Ishikawa (cell line): ENCODE results near the gene RNF223.

Experiments used
- CEBPB ChIP-seq: IDR thresholded peaks from 2 replicates; pipeline ENCODE4 v1.6.1; 2012
- CREB1 ChIP-seq: IDR thresholded peaks from 2 replicates; pipeline ENCODE4 v1.6.1; 2012; ENCODE audit warnings: low read depth
- EGR1 ChIP-seq: IDR thresholded peaks from 2 replicates; pipeline ENCODE4 v1.6.1; 2012
- EP300 ChIP-seq: IDR thresholded peaks from 2 replicates; pipeline ENCODE4 v1.6.1; 2012; ENCODE audit warnings: borderline replicate concordance
- FOXM1 ChIP-seq: IDR thresholded peaks from 2 replicates; pipeline ENCODE4 v1.6.1; 2012; ENCODE audit warnings: low read depth, borderline replicate concordance
- NFIC ChIP-seq: IDR thresholded peaks from 2 replicates; pipeline ENCODE4 v1.6.1; 2012
- RAD21 ChIP-seq: IDR thresholded peaks from 2 replicates; pipeline ENCODE4 v1.6.1; 2012; ENCODE audit warnings: low read depth
- TAF1 ChIP-seq: IDR thresholded peaks from 2 replicates; pipeline ENCODE4 v1.6.1; 2012; ENCODE audit warnings: low read depth, mild to moderate bottlenecking
- TCF12 ChIP-seq: IDR thresholded peaks from 2 replicates; pipeline ENCODE4 v1.6.1; 2012; ENCODE audit warnings: low read depth
- TEAD4 ChIP-seq: IDR thresholded peaks from 2 replicates; pipeline ENCODE4 v1.6.1; 2012
- YY1 ChIP-seq: IDR thresholded peaks from 2 replicates; pipeline ENCODE4 v1.6.1; 2012; ENCODE audit warnings: low read depth
- ZBTB7A ChIP-seq: IDR thresholded peaks from 2 replicates; pipeline ENCODE4 v1.6.1; 2012; ENCODE audit warnings: low read depth
- TF ChIP-seq, protein P1 (sequence below): IDR thresholded peaks from 2 replicates; pipeline ENCODE4 v1.6.1; 2012; ENCODE audit warnings: low read depth, mild to moderate bottlenecking
- TF ChIP-seq, protein P2 (sequence below): IDR thresholded peaks from 2 replicates; pipeline ENCODE4 v1.6.1; 2012
- TF ChIP-seq, protein P3 (sequence below): IDR thresholded peaks from 2 replicates; pipeline ENCODE4 v1.6.1; 2012

The RNF223 gene

DNA sequence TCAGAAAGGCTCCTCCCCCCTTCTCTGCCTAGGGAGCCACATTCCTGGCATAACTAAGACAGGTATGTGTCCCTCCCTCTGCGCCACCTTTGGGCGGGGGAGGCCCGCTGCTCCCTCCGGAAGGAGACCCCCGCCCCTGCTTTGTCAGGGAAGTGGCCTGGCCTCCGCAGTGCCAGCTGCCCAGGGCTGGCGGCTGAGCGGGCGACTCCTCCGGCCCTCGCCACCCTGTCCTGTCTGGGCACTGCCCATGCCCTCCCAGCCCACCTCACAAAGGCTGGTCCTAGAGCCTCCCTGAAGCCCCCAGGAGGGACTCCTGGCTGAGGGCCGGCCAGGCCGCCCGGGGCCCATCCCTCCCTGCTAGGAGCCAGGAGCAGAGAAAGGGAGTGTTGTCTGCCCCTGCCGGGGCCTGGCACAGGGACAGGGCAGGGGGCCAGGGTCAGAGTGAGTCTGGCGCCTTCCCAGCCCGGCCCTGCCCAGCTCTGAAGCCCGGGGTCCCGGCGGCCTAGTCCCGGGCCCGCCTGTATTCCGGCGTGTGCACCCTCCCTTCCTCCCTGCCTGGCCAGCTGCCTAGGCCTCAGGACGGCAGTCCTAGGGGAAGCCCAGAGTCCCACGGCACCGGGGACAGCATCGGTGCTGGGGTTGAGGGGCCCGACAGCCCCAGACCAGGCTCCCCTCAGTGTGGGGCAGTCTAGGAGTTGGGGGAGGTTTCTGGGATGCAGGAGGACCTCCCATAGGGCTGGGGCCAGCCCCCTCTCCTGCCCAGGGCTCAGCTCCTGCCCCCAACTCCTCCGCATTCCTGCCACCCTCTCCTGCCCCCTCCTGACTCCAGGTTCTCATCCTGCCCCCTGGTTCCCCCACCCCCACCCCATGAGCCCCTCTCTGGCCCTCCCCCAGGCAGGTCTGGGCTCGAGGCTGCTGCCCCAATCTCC, 49.1 kb downstream of the RNF223 start:
- TF ChIP-seq TEAD4, result peak; percentile 100
- TF ChIP-seq EP300, result peak; percentile 79
- TF ChIP-seq FOXM1, result peak; percentile 37; the same call in 1 of the 2 replicates
- no peak for TF ChIP-seq CREB1
- peak; percentile 100 for TF ChIP-seq ZBTB7A
- no peak for TF ChIP-seq YY1
- peak; percentile 89 for TF ChIP-seq TCF12
- no peak for TF ChIP-seq TAF1
- peak; percentile 69 for TF ChIP-seq EGR1
- TF ChIP-seq, protein P1, sequence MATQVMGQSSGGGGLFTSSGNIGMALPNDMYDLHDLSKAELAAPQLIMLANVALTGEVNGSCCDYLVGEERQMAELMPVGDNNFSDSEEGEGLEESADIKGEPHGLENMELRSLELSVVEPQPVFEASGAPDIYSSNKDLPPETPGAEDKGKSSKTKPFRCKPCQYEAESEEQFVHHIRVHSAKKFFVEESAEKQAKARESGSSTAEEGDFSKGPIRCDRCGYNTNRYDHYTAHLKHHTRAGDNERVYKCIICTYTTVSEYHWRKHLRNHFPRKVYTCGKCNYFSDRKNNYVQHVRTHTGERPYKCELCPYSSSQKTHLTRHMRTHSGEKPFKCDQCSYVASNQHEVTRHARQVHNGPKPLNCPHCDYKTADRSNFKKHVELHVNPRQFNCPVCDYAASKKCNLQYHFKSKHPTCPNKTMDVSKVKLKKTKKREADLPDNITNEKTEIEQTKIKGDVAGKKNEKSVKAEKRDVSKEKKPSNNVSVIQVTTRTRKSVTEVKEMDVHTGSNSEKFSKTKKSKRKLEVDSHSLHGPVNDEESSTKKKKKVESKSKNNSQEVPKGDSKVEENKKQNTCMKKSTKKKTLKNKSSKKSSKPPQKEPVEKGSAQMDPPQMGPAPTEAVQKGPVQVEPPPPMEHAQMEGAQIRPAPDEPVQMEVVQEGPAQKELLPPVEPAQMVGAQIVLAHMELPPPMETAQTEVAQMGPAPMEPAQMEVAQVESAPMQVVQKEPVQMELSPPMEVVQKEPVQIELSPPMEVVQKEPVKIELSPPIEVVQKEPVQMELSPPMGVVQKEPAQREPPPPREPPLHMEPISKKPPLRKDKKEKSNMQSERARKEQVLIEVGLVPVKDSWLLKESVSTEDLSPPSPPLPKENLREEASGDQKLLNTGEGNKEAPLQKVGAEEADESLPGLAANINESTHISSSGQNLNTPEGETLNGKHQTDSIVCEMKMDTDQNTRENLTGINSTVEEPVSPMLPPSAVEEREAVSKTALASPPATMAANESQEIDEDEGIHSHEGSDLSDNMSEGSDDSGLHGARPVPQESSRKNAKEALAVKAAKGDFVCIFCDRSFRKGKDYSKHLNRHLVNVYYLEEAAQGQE, result no peak
- TF ChIP-seq, protein P2, sequence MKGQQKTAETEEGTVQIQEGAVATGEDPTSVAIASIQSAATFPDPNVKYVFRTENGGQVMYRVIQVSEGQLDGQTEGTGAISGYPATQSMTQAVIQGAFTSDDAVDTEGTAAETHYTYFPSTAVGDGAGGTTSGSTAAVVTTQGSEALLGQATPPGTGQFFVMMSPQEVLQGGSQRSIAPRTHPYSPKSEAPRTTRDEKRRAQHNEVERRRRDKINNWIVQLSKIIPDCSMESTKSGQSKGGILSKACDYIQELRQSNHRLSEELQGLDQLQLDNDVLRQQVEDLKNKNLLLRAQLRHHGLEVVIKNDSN, result no peak
- no peak for TF ChIP-seq RAD21
- TF ChIP-seq NFIC, result peak; percentile 60; the same call in 1 of the 2 replicates

DNA sequence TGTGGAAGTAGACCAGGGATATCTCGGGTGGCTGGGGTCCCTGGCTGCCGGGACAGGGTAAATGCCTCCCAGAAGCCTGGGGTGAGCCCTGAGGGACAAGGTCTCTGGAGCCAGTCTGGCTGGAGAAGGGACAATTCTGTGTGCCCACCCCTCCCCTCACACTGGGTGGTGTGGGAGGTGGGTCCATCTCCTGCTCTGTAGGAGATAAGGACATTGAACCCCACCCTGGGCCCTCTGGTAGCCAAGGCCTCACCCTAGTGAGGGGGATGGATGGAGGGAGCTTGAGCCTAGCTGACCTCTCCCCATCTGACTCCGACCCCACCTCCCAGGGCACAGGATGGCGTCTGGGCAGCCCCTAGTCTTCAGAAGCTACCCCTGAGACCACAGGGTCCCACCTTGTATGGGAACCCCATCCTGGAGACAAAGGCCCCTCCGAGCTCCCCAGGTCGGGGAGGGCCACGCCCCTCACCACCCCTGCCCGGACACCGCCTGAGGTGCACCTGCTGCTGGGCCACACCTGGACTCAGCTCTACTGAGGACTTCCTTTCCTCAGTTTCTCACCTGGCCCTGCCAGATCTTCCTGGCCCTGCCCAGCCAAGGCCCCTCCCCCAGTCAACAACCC, 49.8 kb downstream of the RNF223 start:
- TF ChIP-seq NFIC, result no peak
- TF ChIP-seq ZBTB7A, result no peak
- TF ChIP-seq, protein P1, result no peak
- TF ChIP-seq TCF12, result no peak
- TF ChIP-seq FOXM1, result no peak
- no peak for TF ChIP-seq YY1
- no peak for TF ChIP-seq TEAD4
- TF ChIP-seq EP300, result no peak
- TF ChIP-seq, protein P3, sequence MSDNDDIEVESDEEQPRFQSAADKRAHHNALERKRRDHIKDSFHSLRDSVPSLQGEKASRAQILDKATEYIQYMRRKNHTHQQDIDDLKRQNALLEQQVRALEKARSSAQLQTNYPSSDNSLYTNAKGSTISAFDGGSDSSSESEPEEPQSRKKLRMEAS, result no peak
- no peak for TF ChIP-seq CREB1

DNA sequence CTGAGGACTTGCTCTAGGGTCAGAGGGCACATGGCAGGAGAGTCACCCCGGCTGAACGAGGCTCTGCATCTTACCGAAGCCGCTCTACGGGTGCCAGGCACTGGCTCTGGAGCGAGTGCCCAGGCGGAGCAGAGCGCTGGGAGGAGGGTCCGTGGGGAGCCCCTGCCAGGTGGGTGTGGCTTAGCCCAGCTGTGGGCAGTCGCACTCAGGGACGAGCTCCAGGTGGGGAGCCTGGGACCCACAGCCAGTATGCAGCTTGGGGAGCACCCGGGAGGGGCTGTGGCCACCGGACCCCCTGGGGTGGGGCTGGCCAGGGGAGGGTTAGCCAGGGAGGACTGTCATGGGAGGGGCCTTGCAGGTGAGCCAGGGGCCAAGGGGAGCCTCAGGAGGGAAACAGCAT, 50.4 kb downstream of the RNF223 start:
- TF ChIP-seq NFIC (peak; percentile 21; the same call in 1 of the 2 replicates), TEAD4 (no peak)
- TF ChIP-seq, protein P3, result peak; percentile 55

DNA sequence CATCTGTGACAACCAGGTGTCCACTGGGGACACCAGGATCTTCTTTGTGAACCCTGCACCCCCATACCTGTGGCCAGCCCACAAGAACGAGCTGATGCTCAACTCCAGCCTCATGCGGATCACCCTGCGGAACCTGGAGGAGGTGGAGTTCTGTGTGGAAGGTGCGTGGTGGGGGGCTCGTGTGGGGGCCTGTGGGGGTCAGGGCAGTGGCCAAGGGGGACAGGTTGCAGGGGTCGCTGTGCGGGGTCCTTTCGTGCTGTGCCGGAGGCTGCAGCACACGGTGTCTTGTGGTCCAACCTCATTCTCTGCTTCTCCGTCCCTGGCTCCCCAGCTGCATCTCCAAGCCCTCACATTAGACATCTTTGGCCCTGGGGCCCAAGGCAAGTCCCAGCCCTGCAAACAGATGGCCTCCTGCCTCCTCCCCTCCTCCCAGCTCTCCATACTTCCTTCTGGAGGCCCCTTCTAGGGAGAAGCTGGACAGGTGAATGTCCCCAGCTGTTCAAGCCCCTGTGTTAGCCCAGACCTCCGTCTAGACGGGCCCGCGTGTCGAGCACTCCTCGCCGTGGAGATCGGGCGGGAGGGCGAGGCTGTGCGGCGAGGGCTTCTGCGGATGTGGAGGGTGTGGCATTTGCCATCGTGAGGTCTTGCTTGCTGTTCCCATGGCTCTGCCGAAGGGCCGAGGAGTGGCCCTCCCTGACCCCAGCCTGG, 51.6 kb downstream of the RNF223 start:
- TF ChIP-seq EP300 (no peak), TAF1 (no peak), EGR1 (no peak), CEBPB (no peak)
- TF ChIP-seq, protein P1, result no peak

DNA sequence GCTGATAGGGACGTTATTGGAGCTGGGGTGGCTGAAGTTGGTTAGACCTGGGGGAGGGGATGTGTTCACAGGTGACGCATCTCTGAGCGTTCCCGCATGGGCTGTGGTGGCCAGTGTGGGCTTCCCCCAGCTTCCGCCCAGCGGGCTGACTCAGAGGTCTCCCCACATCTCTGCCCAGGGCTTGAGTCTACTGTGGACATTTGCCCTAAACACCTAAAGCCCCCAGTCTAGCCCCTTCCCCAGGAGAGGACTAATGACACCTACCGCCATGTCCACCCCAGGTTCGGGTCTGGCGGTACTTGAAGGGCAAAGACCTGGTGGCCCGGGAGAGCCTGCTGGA, 52.2 kb downstream of the RNF223 start:
- TF ChIP-seq, protein P1, result no peak
- TF ChIP-seq, protein P3, result no peak
- TF ChIP-seq EGR1 (no peak), NFIC (no peak), CREB1 (no peak), FOXM1 (no peak), TAF1 (no peak), TCF12 (no peak), EP300 (no peak), YY1 (no peak), CEBPB (no peak), TEAD4 (no peak), RAD21 (no peak), ZBTB7A (no peak; the same call in 1 of the 2 replicates)
- TF ChIP-seq, protein P2, result no peak
